Adrenal gland (tissue), 12 donors: ENCODE measurements around the gene ADAMTS6. TPM values are rescaled to one million over a fixed set of nuclear protein-coding genes. Genes with fewer than 3 reads are reported as not detected.

ENCODE experiments used
- DNase-seq, 7 donors: peaks; one replicate each; pipeline ENCODE4 v3.0.0-alpha.2; 2019 to 2020
- H3K27ac ChIP-seq, 5 donors: fragments of 200-600 bp; sonication (generic) in 4 of 5; 1 replicate in 3 of 5; 2 replicates in 2 of 5; pipeline versions ENCODE4 v1.5.1 to v1.8.0; 2016 to 2020; ENCODE audit warnings: mild to moderate bottlenecking in 1 of 5
- H3K27me3 ChIP-seq: fragments of 200-600 bp; 2 replicates; pipeline ENCODE4 v1.8.0; 2021
- H3K36me3 ChIP-seq, 2 donors: fragments of 200-600 bp; replicated peaks in 1 of 2; 1 replicate in 1 of 2; 2 replicates in 1 of 2; pipeline versions ENCODE4 v1.5.1 to v1.8.0; 2018 to 2022
- H3K4me1 ChIP-seq, 2 donors: fragments of 200-600 bp; replicated peaks in 1 of 2; 1 replicate in 1 of 2; 2 replicates in 1 of 2; pipeline versions ENCODE4 v1.5.1 to v1.8.0; 2018 to 2021
- H3K4me3 ChIP-seq, 4 donors: fragments of 200-600 bp; sonication (generic) in 3 of 4; one replicate each; pipeline ENCODE4 v1.5.1; 2016 to 2018
- H3K9me3 ChIP-seq, 3 donors: fragments of 200-600 bp; sonication (generic) in 1 of 3; replicated peaks in 1 of 3; 1 replicate in 2 of 3; 2 replicates in 1 of 3; pipeline versions ENCODE4 v1.5.1 to v1.8.0; 2016 to 2021
- CTCF ChIP-seq, 6 experiments: fragments of 450-650 bp in 4 of 6; fragments of 200-600 bp in 2 of 6; sonication (generic) in 1 of 6; IDR thresholded peaks; 1 replicate in 5 of 6; 2 replicates in 1 of 6; pipeline versions ENCODE4 v1.5.1 to v1.8.0; 2016 to 2021; ENCODE audit warnings: antibody characterized with exemption in 6 of 6, mild to moderate bottlenecking in 2 of 6, moderate library complexity in 1 of 6
- POLR2A ChIP-seq, 2 donors: fragments of 450-650 bp; IDR thresholded peaks; one replicate each; pipeline ENCODE4 v1.6.1; 2017; ENCODE audit warnings: antibody characterized with exemption in 2 of 2, mild to moderate bottlenecking in 2 of 2, moderate library complexity in 1 of 2
- WGBS, 4 donors: extraction: QIAGEN DNeasy Blood & Tissue Kit in 2 of 4; methylation state at CpG; one replicate each; pipeline versions ENCODE4 v1.1.5 to v1.1.7; 2013 to 2017; 5-methylcytosine and 5-hydroxymethylcytosine counted together
- intact Hi-C, 2 donors: fragments of 100-400 bp; cut with DNase I; formaldehyde crosslinking; loops; one replicate each; pipeline versions ENCODE4 v1.14.1 to v1.15.0; 2022 to 2023
- polyA plus RNA-seq, 3 donors: library from polyadenylated mRNA; stranded (reverse); fragments of 200-250 nt in 2 of 3; fragments of 350-450 nt in 1 of 3; fragmentation: Illumina TruSeq in 1 of 3; extraction: RNeasy Lipid Tissue Mini Kit (QIAGEN cat#74804) in 1 of 3; gene quantifications; one replicate each; pipeline ENCODE4 v1.2.3, GENCODE V29; 2013 to 2014
- total RNA-seq, 9 donors: library from RNA; depleted of rRNA in 4 of 9; stranded (reverse); fragments of >200 nt in 4 of 9; fragments of 120-200 nt in 1 of 9; fragmentation: NEBNext Ultra II Directional in 1 of 9; extraction: Animal tissue kit (Norgen Biotek cat#: 25700) in 1 of 9; gene quantifications; one replicate each; pipeline versions ENCODE4 v1.1.0 to v1.2.4, GENCODE V29; 2013 to 2023
- donor health status: healthy with polysubstance abuse.
- donor health status: Bipolar disorder and iron deficiency.
- donor health status: DM: yes; HTN: yes; CAD: no.
- donor health status: DM: no; HTN: no; CAD: no.
- donor health status: DM: no; HTN: no; CAD: no.
- donor health status: DM: yes; HTN: yes; CAD: no.

The ADAMTS6 gene
- total and polyA plus RNA-seq, 12 donors: 0.24 to 11.9 (median 0.89) TPM

GRCh38 chr5:65359569-65359968 lies 122.2 kb downstream of the ADAMTS6 start:
- TF ChIP-seq CTCF (IDR thresholded peaks at IDR 0.05) (no peak), POLR2A (IDR thresholded peaks at IDR 0.05) (no peak)
- H3K4me3 ChIP-seq: no peak overlapping the region
- WGBS, 4 donors: 67 to 75% (median 71%) methylated on average over 3 of the region's 3 CpGs
- intact Hi-C loops: no loop called here
- no peak overlapping the region for H3K27ac ChIP-seq
- H3K36me3 ChIP-seq: no peaks in the 10 kb centered on the region
- no peaks in the 10 kb centered on the region for H3K27me3 ChIP-seq
- DNase-seq: no peak
- H3K4me1 ChIP-seq: no peaks in the 10 kb centered on the region
- no peaks in the 10 kb centered on the region for H3K9me3 ChIP-seq

DNA sequence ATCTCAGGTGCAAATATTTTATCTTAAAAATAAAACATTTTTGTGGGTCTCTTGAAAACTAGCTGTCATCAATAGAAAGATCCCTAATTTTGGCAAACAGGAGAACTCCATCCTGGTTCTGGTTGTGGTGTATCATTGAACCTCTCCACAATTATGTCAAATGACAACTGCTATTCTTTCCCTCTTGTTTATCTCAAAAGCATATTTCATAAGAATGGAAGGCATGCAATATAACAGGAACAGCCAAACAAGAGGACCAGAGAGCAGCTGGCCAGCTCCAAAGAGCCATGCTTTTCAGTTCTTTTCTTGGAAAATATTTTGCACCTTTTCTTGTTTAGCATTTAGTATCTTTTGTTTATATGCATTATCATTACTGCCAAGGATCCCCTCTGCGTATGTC lies 125.4 kb downstream of the ADAMTS6 start:
- Histone ChIP-seq H3K27ac (no peak overlapping the region), H3K27me3 (no peaks in the 10 kb centered on the region), H3K4me1 (no peaks in the 10 kb centered on the region), H3K4me3 (no peak overlapping the region), H3K9me3 (no peaks in the 10 kb centered on the region), H3K36me3 (no peaks in the 10 kb centered on the region)
- TF ChIP-seq CTCF (IDR thresholded peaks at IDR 0.05): no peak
- no peak for TF ChIP-seq POLR2A (IDR thresholded peaks at IDR 0.05)
- intact Hi-C loops: no loop called here
- DNase-seq: no peak
- 68 to 80% (median 76%) methylated on average over 1 of the region's 1 CpG for WGBS, 4 donors

- Histone ChIP-seq H3K4me3 (no peak overlapping the region), H3K27me3 (no peaks in the 10 kb centered on the region), H3K4me1 (no peaks in the 10 kb centered on the region), H3K36me3 (no peaks in the 10 kb centered on the region), H3K9me3 (no peaks in the 10 kb centered on the region), H3K27ac (no peak overlapping the region)
- 62 to 83% (median 73%) methylated on average over 1 of the region's 1 CpG for WGBS, 4 donors
- intact Hi-C loops: no loop called here
- TF ChIP-seq CTCF (IDR thresholded peaks at IDR 0.05) (no peak), POLR2A (IDR thresholded peaks at IDR 0.05) (no peak)
- DNase-seq: no peak
These were observed 126.4 kb downstream of the ADAMTS6 start for GRCh38 chr5:65355301-65355700.

DNA sequence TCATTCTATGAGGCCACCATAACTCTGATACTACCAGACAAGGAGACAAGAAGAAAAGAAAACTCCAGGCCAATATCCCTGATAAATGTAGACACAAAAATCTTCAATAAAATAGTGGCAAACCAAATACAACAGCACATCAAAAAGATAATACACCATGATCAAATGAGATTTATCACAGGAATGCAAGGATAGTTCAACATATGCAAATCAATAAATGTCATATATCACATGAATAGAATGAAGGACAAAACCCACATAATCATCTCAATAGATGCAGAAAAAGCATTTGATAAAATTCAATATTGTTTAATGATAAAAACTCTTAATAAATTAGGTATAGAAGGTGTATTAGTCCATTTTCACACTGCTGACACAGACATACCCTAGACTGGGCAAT lies 139.9 kb downstream of the ADAMTS6 start:
- H3K36me3 ChIP-seq: no peaks in the 10 kb centered on the region
- no peaks in the 10 kb centered on the region for H3K4me1 ChIP-seq
- H3K27me3 ChIP-seq: no peaks in the 10 kb centered on the region
- intact Hi-C loops: no loop called here
- no peak overlapping the region for H3K4me3 ChIP-seq
- no peak for DNase-seq
- TF ChIP-seq CTCF (IDR thresholded peaks at IDR 0.05) (no peak), POLR2A (IDR thresholded peaks at IDR 0.05) (no peak)
- H3K9me3 ChIP-seq: no peaks in the 10 kb centered on the region
- H3K27ac ChIP-seq: no peak overlapping the region
